Activated CD8-positive, alpha-beta T cell treated with anti-CD3 and anti-CD28 coated beads for 36 hours (primary cell): ENCODE data around the gene SLC25A18. TPM values are rescaled to one million over a fixed set of nuclear protein-coding genes. Genes with fewer than 3 reads are reported as not detected.

Experiments used
- ATAC-seq: fragments of 200-7000 bp; cut with Tn5 transposase; one replicate; pipeline ENCODE4 v1.10.0; 2021; ENCODE audit warnings: mild to moderate bottlenecking, moderate library complexity
- CTCF ChIA-PET: fragments of 350-600 bp; sonication (Branson Sonifier 250); formaldehyde crosslinking; loops from one replicate; lab custom pipeline; 2021; ENCODE audit warnings: antibody characterized with exemption; lab: Charles Lee
- POLR2A ChIA-PET: fragments of 350-600 bp; sonication (Branson Sonifier 250); formaldehyde crosslinking; loops from one replicate; lab custom pipeline; 2021; ENCODE audit warnings: antibody characterized with exemption; lab: Charles Lee
- DNase-seq: peaks from one replicate; pipeline ENCODE4 v3.0.0-alpha.2; 2020
- H3K27ac Mint-ChIP-seq: one replicate; pipeline ENCODE4 v1.8.0; 2021; ENCODE audit warnings: mild to moderate bottlenecking, mixed read lengths
- H3K27me3 Mint-ChIP-seq: one replicate; pipeline ENCODE4 v1.8.0; 2021; ENCODE audit warnings: mixed read lengths
- H3K36me3 Mint-ChIP-seq: one replicate; pipeline ENCODE4 v1.8.0; 2021; ENCODE audit warnings: low read depth, mixed read lengths
- H3K4me1 Mint-ChIP-seq: one replicate; pipeline ENCODE4 v1.8.0; 2021; ENCODE audit warnings: low read depth, mixed read lengths
- H3K4me3 Mint-ChIP-seq: one replicate; pipeline ENCODE4 v1.8.0; 2021; ENCODE audit warnings: mild to moderate bottlenecking, moderate library complexity, mixed read lengths
- H3K9me3 Mint-ChIP-seq: one replicate; pipeline ENCODE4 v1.8.0; 2021; ENCODE audit warnings: mixed read lengths
- CTCF ChIP-seq: fragments of 200-600 bp; IDR thresholded peaks from one replicate; pipeline ENCODE4 v1.8.0; 2022; ENCODE audit warnings: antibody characterized with exemption, mild to moderate bottlenecking
- intact Hi-C: fragments of 100-400 bp; cut with micrococcal nuclease; formaldehyde crosslinking; loops from one replicate; pipeline ENCODE4 v1.10.0; 2022
- total RNA-seq, 2 experiments: library from RNA; stranded (reverse); gene quantifications; one replicate each; pipeline ENCODE4 v1.2.3, GENCODE V29; 2021

The SLC25A18 gene
- total RNA-seq, 2 experiments from 2014 or later: not detected

- Mint-ChIP-seq H3K4me1 (no peaks in the 10 kb centered on the region), H3K27ac (no peak overlapping the region), H3K36me3 (no peaks in the 10 kb centered on the region), H3K27me3 (no peaks in the 10 kb centered on the region), H3K9me3 (no peaks in the 10 kb centered on the region), H3K4me3 (no peak overlapping the region)
- DNase-seq (no peak), ATAC-seq (no peak)
- ChIA-PET POLR2A (no interaction called here), CTCF (no interaction called here)
- intact Hi-C loops: no loop called here
- no peak for TF ChIP-seq CTCF
Observed at GRCh38 chr22:17542452-17542851, 20.8 kb upstream of the SLC25A18 start.

DNA sequence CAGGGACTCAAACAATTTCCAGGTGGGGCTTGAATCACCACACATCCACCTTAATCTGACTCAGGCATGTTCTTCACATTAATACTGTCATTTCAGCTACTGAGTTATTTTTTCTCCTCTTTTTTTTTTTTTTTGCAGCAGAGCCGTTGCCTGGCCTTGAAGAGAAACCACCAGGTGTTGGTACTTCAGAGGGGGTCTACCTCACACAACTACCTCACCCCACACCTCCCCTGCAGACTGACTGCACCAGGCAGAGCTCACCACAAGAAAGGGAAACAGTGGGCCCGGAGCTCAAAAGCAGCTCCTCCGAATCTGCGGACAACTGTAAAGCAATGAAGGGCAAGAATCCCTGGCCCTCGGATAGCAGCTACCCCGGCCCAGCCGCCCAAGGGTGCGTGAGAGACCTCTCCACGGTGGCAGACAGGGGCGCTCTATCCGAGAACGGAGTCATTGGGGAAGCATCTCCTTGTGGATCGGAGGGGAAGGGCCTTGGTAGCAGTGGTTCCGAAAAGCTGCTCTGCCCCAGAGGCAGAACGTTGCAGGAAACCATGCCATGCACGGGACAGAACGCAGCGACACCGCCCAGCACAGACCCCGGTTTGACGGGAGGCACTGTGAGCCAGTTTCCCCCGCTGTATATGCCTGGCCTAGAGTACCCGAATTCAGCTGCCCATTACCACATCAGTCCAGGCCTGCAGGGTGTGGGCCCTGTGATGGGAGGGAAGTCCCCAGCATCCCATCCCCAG lies 15.1 kb upstream of the SLC25A18 start:
- ChIA-PET CTCF (interaction anchor here (0.9 kb wide), 1 partner anchor 10 kb away, joined by 3 read pairs; no protein-coding TSS in a partner anchor), POLR2A (no interaction called here)
- intact Hi-C loops: no loop called here

DNA sequence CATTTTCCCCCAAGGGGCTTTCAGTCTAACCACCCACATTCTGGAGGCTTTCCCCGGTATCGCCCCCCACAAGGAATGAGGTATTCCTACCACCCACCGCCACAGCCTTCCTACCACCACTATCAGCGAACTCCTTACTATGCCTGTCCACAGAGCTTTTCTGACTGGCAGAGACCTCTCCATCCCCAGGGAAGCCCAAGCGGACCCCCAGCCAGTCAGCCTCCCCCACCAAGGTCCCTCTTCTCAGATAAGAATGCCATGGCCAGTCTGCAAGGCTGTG lies 14.6 kb upstream of the SLC25A18 start:
- TF ChIP-seq CTCF: no peak
- H3K9me3 Mint-ChIP-seq: no peaks in the 10 kb centered on the region
- intact Hi-C loops: no loop called here
- ChIA-PET CTCF (no interaction called here), POLR2A (no interaction called here)
- no peaks in the 10 kb centered on the region for H3K36me3 Mint-ChIP-seq
- H3K4me1 Mint-ChIP-seq: no peaks in the 10 kb centered on the region
- DNase-seq (no peak), ATAC-seq (no peak)
- H3K4me3 Mint-ChIP-seq: no peak overlapping the region
- H3K27ac Mint-ChIP-seq: no peak overlapping the region
- H3K27me3 Mint-ChIP-seq: no peaks in the 10 kb centered on the region

More for the DNA sequence above, 15.1 kb upstream of the SLC25A18 start:
- no peak for TF ChIP-seq CTCF
- Mint-ChIP-seq H3K36me3 (no peaks in the 10 kb centered on the region), H3K9me3 (no peaks in the 10 kb centered on the region), H3K4me1 (no peaks in the 10 kb centered on the region), H3K27ac (no peak overlapping the region), H3K4me3 (no peak overlapping the region), H3K27me3 (no peaks in the 10 kb centered on the region)
- DNase-seq: no peak
- no peak for ATAC-seq

DNA sequence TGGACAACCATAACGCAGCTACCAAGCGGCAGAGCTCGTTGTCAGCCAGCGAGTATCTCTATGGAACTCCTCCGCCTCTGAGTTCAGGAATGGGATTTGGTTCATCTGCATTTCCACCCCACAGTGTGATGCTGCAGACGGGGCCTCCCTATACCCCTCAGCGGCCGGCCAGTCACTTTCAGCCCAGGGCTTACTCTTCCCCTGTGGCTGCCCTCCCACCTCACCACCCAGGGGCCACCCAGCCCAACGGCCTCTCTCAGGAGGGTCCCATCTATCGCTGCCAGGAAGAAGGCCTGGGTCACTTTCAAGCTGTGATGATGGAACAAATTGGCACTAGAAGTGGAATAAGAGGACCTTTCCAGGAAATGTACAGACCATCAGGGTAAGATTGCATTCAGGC lies 14.1 kb upstream of the SLC25A18 start:
- ATAC-seq: no peak
- no peak overlapping the region for H3K4me3 Mint-ChIP-seq
- intact Hi-C loops: no loop called here
- CTCF ChIA-PET: no interaction called here
- TF ChIP-seq CTCF: no peak
- no peaks in the 10 kb centered on the region for H3K4me1 Mint-ChIP-seq
- H3K27me3 Mint-ChIP-seq: no peaks in the 10 kb centered on the region
- H3K9me3 Mint-ChIP-seq: no peaks in the 10 kb centered on the region
- no peak overlapping the region for H3K27ac Mint-ChIP-seq
- DNase-seq: no peak
- H3K36me3 Mint-ChIP-seq: no peaks in the 10 kb centered on the region
- POLR2A ChIA-PET: no interaction called here

- H3K4me3 Mint-ChIP-seq: no peak overlapping the region
- DNase-seq (no peak), ATAC-seq (no peak)
- no peaks in the 10 kb centered on the region for H3K36me3 Mint-ChIP-seq
- no peak for TF ChIP-seq CTCF
- no peaks in the 10 kb centered on the region for H3K27me3 Mint-ChIP-seq
- H3K27ac Mint-ChIP-seq: no peak overlapping the region
- intact Hi-C loops: no loop called here
- POLR2A ChIA-PET: no interaction called here
- CTCF ChIA-PET: no interaction called here
- no peaks in the 10 kb centered on the region for H3K9me3 Mint-ChIP-seq
- no peaks in the 10 kb centered on the region for H3K4me1 Mint-ChIP-seq
Observed at GRCh38 chr22:17549655-17550054, 13.6 kb upstream of the SLC25A18 start.
